Fibroblast of the aortic adventitia (primary cell): ENCODE data around the gene MED12L. TPM values are rescaled to one million over a fixed set of nuclear protein-coding genes. Genes with fewer than 3 reads are reported as not detected.

Experiments used
- DNase-seq: peaks from one replicate; pipeline ENCODE4 v3.0.0-alpha.2; 2010; ENCODE audit warnings: low read depth
- H3K4me3 ChIP-seq: 2 replicates; pipeline ENCODE4 v1.5.1; 2011; ENCODE audit warnings: low read depth, mild to moderate bottlenecking, control low read depth, low read length, moderate library complexity
- CTCF ChIP-seq: IDR thresholded peaks from 2 replicates; pipeline ENCODE4 v1.5.1; 2011; ENCODE audit warnings: mild to moderate bottlenecking, low read length, control low read depth, inconsistent platforms; ENCODE audit not compliant: insufficient read depth
- total RNA-seq: library from RNA; depleted of rRNA; stranded (reverse); fragments of >200 nt; gene quantifications from 2 replicates; pipeline ENCODE4 v1.2.3, GENCODE V29; 2012; ENCODE audit warnings: low replicate concordance

The MED12L gene
- total RNA-seq, 1 donor = 0.72 TPM

- DNase-seq = no peak
- no peak overlapping the region for H3K4me3 ChIP-seq
- no peak for TF ChIP-seq CTCF
Observed at GRCh38 chr3:151144760-151145159, 59.3 kb downstream of the MED12L start.

DNA sequence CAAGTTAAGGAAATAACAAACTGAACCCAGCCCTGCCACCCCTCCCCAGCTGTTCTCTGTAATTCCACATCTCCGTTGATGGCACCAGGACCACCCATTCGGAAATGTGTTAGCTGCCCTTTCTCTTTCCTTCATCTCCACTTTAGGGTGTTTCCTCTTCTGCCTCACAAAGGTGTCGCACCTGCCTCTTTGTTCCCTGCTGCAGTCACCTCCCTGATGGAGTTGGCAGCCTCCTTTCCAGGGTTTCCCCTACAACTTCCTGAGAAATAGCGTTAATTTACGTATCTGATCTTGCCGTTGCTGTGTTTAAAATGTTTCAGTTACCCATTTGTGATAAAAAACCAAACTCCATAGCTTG, 60.2 kb downstream of the MED12L start:
- no peak overlapping the region for H3K4me3 ChIP-seq
- DNase-seq = no peak
- no peak for TF ChIP-seq CTCF

- H3K4me3 ChIP-seq = peak overlapping the region; percentile 6
- peak; percentile 82 for DNase-seq
- peak; percentile 89 for TF ChIP-seq CTCF
Observed at GRCh38 chr3:151146071-151146730, 60.7 kb downstream of the MED12L start.

DNA sequence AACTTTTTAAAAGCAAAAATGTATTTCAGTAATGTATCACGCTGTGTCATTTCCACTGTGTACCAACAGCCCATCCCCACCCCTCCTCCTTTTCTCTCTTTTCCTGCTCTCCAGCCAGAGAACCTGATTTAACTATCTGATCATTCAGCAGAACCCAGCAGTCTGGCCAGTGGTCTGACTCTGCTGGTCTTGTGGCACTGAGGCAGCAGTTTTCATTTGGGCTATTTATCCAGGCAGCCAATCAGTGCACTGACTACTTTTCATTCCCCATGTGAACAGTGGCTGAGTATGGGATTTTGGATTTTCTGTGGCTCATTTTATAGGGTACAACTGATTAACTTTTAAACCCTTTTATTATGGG, 61.2 kb downstream of the MED12L start:
- no peak for TF ChIP-seq CTCF
- no peak overlapping the region for H3K4me3 ChIP-seq
- no peak for DNase-seq

DNA sequence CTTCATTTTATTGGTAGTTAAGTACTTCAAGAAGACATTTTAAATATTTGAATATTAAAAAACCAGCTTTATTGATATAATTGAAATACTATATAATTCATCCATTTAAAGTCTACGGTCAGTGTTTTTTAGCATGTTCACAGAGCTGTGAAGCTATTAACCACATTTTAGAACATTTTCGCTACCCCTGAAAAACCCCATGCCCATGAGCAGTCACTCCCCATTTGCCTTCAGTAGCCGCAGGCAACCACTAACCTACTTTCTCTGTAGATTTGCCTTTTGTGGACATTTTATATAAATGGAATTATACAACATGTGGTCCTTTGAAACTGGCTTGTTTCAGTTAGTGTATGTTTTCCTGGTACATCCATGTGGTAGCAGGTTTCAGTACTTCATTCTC, 61.8 kb downstream of the MED12L start:
- TF ChIP-seq CTCF = no peak

GRCh38 chr3:151152455-151153079, 67.1 kb downstream of the MED12L start:
- no peak overlapping the region for H3K4me3 ChIP-seq
- TF ChIP-seq CTCF = no peak
- DNase-seq = no peak

More for the DNA sequence above, 61.8 kb downstream of the MED12L start:
- no peak overlapping the region for H3K4me3 ChIP-seq
- DNase-seq = no peak

DNA sequence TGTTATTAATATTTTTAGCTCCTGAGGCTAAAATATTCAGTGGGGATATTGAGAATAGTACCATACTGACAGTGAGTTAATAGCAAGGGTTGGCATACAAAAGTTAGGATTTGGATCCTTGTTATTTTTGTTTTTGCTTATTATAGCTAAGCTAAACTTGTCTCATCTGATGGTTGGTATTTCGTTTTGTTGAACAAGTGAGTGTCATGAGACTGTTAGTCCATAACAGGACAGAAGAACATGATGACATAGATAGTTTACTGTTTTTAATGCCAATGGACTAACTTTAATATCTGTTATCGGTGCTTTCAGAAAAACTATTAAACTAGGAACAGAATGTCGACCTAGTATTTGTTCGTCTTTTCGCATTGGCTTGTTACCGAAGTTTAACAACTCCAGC, 69.1 kb downstream of the MED12L start:
- TF ChIP-seq CTCF = no peak
- no peak for DNase-seq

More for the DNA sequence above, 69.1 kb downstream of the MED12L start:
- H3K4me3 ChIP-seq = no peak overlapping the region
